DLD1 (cell line): Measurements from ENCODE around the gene UFD1.

Experiments
- in situ Hi-C: cut with HindIII; loops from 2 replicates; pipeline ENCODE4 v1.10.0; 2017; ENCODE audit warnings: low sequenced_read_pairs

UFD1 gene

GRCh38 chr22:19404676-19405075 is 74.3 kb downstream of the UFD1 start:
- in situ Hi-C loops: no loop called here

GRCh38 chr22:19402642-19403191 is 76.3 kb downstream of the UFD1 start:
- in situ Hi-C loops: no loop called here

GRCh38 chr22:19401483-19401882 is 77.5 kb downstream of the UFD1 start:
- in situ Hi-C loops: no loop called here

GRCh38 chr22:19400881-19401280 is 78.1 kb downstream of the UFD1 start:
- in situ Hi-C loops: no loop called here
